Renal cortex interstitium (tissue), 11 donors: ENCODE measurements around the gene ACY1. TPM values are rescaled to one million over a fixed set of nuclear protein-coding genes. Genes with fewer than 3 reads are reported as not detected.
"Not testable (repeated sequence)": the region's sequence is repeated elsewhere in the genome, so short reads cannot be mapped to it uniquely, and the experiment has no call there.

Source experiments
- DNase-seq, 11 donors: peaks; one replicate each; pipeline ENCODE4 v3.0.0-alpha.2; 2013; ENCODE audit warnings: low read depth in 9 of 11, low spot score in 4 of 11; ENCODE audit errors: extremely low read depth in 1 of 11
- polyA plus RNA-seq, 3 donors: library from polyadenylated mRNA; unstranded; fragments of 120-200 nt; gene quantifications; one replicate each; pipeline ENCODE4 v1.2.1, GENCODE V29; 2013; ENCODE audit not compliant: insufficient read length in 3 of 3

ACY1 gene
- polyA plus RNA-seq, 3 donors = 89.3 to 120 (median 118) TPM

DNA sequence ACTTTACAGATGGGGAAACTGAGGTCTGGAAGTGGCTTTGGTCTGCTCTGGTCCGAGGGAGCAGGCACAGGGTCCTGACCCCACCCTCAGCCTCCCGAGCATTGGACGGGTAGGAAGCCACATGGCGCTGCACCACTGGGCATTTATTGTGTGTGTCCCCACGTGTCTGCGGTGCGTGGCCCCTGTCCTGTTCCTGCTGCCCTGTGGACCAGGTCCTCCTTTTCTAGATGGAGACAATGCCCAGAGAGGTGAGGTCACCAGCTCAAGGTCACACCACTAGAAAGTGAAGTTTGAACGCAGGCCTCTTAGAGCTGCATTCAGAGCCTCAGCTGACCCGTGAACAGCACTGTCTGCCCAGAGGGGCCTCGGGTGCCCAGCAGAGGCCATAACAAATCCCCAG, 46.2 kb downstream of the ACY1 start:
- DNase-seq = no peak

GRCh38 chr3:52030714-52031310, 47.5 kb downstream of the ACY1 start:
- no peak for DNase-seq

DNA sequence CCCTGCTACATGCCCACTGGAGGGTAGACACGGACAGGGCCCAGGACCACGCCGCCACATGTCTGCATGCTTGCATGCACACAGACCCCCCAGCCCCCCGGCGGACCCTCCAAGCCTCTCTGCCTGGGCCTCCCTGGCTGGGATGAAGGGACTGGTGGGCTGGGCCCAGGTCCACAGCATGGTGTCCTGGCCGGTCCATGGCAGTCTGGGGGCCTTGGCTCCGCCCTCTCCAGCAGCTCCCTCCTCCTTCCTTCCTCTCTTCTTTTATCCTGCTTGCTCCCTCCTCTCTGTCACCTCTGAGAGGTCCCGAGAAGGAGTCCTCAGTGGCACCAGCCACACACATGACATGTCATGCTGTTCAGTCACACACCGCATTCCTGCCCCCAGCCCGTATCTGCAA, 48.6 kb downstream of the ACY1 start:
- DNase-seq = no peak

- DNase-seq = no peak
Measured at GRCh38 chr3:52032702-52033408, 49.5 kb downstream of the ACY1 start.

DNA sequence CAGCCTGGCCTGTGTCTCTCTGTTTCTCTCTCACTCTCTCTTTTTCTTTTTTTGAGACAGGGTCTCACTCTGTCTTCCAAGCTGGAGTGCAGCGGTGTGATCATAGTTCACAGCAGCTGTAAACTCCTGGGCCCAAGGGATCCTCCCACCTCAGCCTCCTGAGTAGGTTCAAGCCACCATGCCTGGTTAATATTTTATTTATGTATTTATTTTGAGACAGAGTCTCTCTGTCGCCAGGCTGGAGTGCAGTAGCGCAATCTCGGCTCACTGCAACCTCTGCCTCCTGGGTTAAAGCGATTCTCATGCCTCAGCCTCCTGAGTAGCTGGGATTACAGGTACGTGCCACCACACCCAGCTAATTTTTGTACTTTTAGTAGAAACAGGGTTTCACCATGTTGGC, 50.4 kb downstream of the ACY1 start:
- DNase-seq = not testable (repeated sequence)

- no peak for DNase-seq
Measured at GRCh38 chr3:52034212-52034611, 50.9 kb downstream of the ACY1 start.

- DNase-seq = no peak
Measured at GRCh38 chr3:52034651-52035050, 51.3 kb downstream of the ACY1 start.

GRCh38 chr3:52036222-52036694, 52.9 kb downstream of the ACY1 start:
- no peak for DNase-seq

DNA sequence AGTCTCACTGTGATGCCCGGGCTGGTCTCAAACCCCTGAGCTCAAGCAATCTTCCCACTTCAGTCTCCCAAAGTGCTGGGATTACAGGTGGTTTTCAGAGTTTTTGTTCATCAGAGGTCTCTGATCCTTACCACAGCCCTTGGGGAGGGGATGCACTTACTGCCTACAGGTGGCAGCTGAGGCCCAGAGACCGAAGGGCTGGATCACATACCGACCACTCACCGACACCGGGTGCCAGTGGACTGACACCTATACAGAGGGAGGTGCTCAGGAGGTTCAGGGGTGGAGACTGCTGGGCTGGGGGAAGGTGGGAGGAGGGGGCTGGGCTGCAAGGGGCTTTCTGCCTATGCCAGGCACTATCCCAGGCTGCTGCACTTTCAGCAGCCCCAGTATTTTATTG, 53.5 kb downstream of the ACY1 start:
- DNase-seq = no peak

DNA sequence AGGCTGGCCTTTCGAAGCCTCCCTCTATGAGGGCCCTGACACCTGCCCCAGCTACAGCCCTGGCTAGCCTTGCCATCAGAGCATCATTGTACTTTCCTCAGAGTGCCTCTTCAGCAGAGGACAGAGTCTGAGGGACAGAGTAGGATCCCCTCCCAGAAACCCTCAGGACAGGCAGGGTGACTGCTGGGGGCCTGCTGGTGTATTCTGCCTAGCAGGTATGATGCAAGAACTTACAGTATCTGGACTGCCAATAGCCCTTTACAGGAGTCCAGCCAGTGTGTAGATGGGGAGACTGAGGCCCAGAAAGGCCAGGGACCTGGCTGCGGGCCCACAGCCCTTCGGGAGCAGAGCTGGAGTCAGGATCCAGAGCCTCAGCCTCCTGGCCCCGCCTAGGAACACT, 54.0 kb downstream of the ACY1 start:
- DNase-seq = no peak

DNA sequence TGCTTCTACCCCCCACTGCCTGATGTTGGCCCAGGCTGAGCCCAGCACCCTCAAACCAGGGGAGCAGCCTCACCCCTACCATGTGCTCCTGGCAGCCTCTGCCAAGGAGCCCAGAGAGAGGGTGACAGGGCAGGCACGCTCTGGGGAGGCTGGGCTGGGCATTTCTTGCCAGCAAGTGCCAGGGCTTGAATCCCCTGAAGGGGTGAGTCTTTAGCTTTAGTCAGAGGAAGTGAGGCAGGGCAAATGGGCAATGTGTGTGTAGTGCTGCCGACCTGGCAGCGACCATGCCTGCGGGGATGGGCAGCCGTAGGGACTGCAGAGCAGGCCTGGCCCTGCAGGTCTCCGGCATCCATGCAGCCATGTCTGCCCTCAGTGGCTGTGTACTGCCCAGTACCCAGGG, 54.9 kb downstream of the ACY1 start:
- no peak for DNase-seq

Other genes with a start within 250 kb of the ACY1 start
- gene IQCF6, start 204.3 kb upstream of the ACY1 start, polyA plus RNA-seq = not detected
- gene IQCF2, start 121.9 kb upstream of the ACY1 start, polyA plus RNA-seq = not detected
- not detected for gene IQCF5, start 107.9 kb upstream of the ACY1 start, polyA plus RNA-seq
- gene IQCF1, start 80.2 kb upstream of the ACY1 start, polyA plus RNA-seq = not detected
- gene RRP9, start 41.6 kb upstream of the ACY1 start, polyA plus RNA-seq = 10 to 100 TPM; 18.0 to 22.6 (median 20.3) TPM
- gene PARP3, start 41.2 kb upstream of the ACY1 start, polyA plus RNA-seq = 10 to 100 TPM; 15.8 to 18.4 (median 16.8) TPM
- gene GPR62, start 28.2 kb upstream of the ACY1 start, polyA plus RNA-seq = under 1 TPM; 0.40 to 0.83 (median 0.53) TPM
- gene PCBP4, start 16.1 kb upstream of the ACY1 start, polyA plus RNA-seq = 10 to 100 TPM; 56.0 to 77.4 (median 75.5) TPM
- 10 to 100 TPM; 64.8 to 87.7 (median 83.3) TPM for gene ABHD14B, start 9.5 kb upstream of the ACY1 start, polyA plus RNA-seq
- gene ABHD14A, start 8.5 kb upstream of the ACY1 start, polyA plus RNA-seq = 10 to 100 TPM; 17.7 to 30.2 (median 28.7) TPM
- 1,000 to 10,000 TPM; 1,559 to 1,800 (median 1,682) TPM for gene RPL29, start 12.4 kb downstream of the ACY1 start, polyA plus RNA-seq
- 10 to 100 TPM; 14.8 to 19.0 (median 16.2) TPM for gene DUSP7, start 73.0 kb downstream of the ACY1 start, polyA plus RNA-seq
- gene POC1A, start 170.9 kb downstream of the ACY1 start, polyA plus RNA-seq = 10 to 100 TPM in 1 of 3 donors, 1 to 10 TPM in 2; 7.0 to 10.6 (median 8.5) TPM
- 10 to 100 TPM; 46.4 to 49.2 (median 47.6) TPM for gene ALAS1, start 214.6 kb downstream of the ACY1 start, polyA plus RNA-seq
- under 1 TPM; 0.09 to 0.27 (median 0.17) TPM for gene TLR9, start 242.1 kb downstream of the ACY1 start, polyA plus RNA-seq